ENCODE results near the gene ACOX1. TPM values are rescaled to one million over a fixed set of nuclear protein-coding genes. Genes with fewer than 3 reads are reported as not detected.

Gene ACOX1
- total and polyA plus RNA-seq, 10 donors = 6.3 to 60.2 (median 41.6) TPM

DNA sequence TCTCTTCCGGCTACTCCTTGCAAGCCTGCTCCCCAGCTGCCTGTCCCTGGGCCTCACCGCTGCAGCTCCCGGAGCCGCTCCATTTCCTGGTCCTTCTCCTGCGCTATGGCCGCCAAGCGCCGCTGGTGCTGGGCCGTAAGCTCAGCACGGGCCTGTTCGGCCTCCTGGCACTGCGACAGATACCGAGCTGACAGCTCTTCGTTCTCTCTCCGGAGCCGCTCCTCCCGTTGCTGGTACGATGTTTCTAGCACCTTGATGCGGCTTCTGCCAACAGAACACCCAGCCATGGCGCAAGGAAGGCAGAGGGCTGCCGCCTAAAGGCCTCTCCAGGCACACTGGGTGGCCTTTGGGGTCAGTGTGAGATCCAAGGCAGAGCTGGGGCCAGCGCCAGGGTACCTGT, 59.4 kb downstream of the ACOX1 start:
- no peak overlapping the region for H3K4me3 ChIP-seq
- H3K9me3 ChIP-seq = no peaks in the 10 kb centered on the region
- 96 to 97% (median 97%) methylated on average over 20 to 22 of the region's 22 CpGs for WGBS, 5 donors
- no peaks in the 10 kb centered on the region for H3K27me3 ChIP-seq (replicated peaks in 1 of 7)
- H3K4me1 ChIP-seq = peaks cover 0 to 25% (median 16%) of the 10 kb centered on the region in 6 donors
- peaks cover 0 to 52% (median 1%) of the 10 kb centered on the region in 6 donors for H3K36me3 ChIP-seq
- DNase-seq = no peak
- TF ChIP-seq, protein P1, sequence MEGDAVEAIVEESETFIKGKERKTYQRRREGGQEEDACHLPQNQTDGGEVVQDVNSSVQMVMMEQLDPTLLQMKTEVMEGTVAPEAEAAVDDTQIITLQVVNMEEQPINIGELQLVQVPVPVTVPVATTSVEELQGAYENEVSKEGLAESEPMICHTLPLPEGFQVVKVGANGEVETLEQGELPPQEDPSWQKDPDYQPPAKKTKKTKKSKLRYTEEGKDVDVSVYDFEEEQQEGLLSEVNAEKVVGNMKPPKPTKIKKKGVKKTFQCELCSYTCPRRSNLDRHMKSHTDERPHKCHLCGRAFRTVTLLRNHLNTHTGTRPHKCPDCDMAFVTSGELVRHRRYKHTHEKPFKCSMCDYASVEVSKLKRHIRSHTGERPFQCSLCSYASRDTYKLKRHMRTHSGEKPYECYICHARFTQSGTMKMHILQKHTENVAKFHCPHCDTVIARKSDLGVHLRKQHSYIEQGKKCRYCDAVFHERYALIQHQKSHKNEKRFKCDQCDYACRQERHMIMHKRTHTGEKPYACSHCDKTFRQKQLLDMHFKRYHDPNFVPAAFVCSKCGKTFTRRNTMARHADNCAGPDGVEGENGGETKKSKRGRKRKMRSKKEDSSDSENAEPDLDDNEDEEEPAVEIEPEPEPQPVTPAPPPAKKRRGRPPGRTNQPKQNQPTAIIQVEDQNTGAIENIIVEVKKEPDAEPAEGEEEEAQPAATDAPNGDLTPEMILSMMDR (IDR thresholded peaks at IDR 0.05 in 8 of 11, conservative IDR thresholded peaks at IDR 0.05 in 3 of 11) = no peak
- no peak for TF ChIP-seq POLR2A (IDR thresholded peaks at IDR 0.05)
- no peak for TF ChIP-seq POLR2AphosphoS5 (IDR thresholded peaks at IDR 0.05)
- H3K27ac ChIP-seq = no peak overlapping the region
- intact Hi-C loops (cut with DNase I; ENCODE audit: low total_unique reads) = no loop called here

- DNase-seq = no peak
- peaks cover 0 to 19% (median 10%) of the 10 kb centered on the region in 6 donors for H3K4me1 ChIP-seq
These were observed 61.0 kb downstream of the ACOX1 start for GRCh38 chr17:75917917-75918445.

GRCh38 chr17:75917141-75917916, 61.6 kb downstream of the ACOX1 start:
- H3K4me1 ChIP-seq = peaks cover 0 to 12% (median 3%) of the 10 kb centered on the region in 6 donors
- no peaks in the 10 kb centered on the region for H3K9me3 ChIP-seq
- 72 to 82% (median 81%) methylated on average over 20 to 23 of the region's 23 CpGs for WGBS, 5 donors
- no peak overlapping the region for H3K27ac ChIP-seq
- intact Hi-C loops (cut with DNase I; ENCODE audit: low total_unique reads) = no loop called here
- H3K36me3 ChIP-seq = peaks cover 0 to 56% (median 5%) of the 10 kb centered on the region in 6 donors
- TF ChIP-seq, protein P1 (IDR thresholded peaks at IDR 0.05 in 8 of 11, conservative IDR thresholded peaks at IDR 0.05 in 3 of 11) = no peak
- TF ChIP-seq POLR2A (IDR thresholded peaks at IDR 0.05) (no peak), POLR2AphosphoS5 (IDR thresholded peaks at IDR 0.05) (no peak)
- no peak for DNase-seq
- H3K4me3 ChIP-seq = no peak overlapping the region
- no peaks in the 10 kb centered on the region for H3K27me3 ChIP-seq (replicated peaks in 1 of 7)

More at GRCh38 chr17:75917917-75918445, 61.0 kb downstream of the ACOX1 start:
- H3K36me3 ChIP-seq = peaks cover 0 to 60% (median 5%) of the 10 kb centered on the region in 6 donors
- H3K4me3 ChIP-seq = no peak overlapping the region
- no peaks in the 10 kb centered on the region for H3K27me3 ChIP-seq (replicated peaks in 1 of 7)
- H3K9me3 ChIP-seq = no peaks in the 10 kb centered on the region
- no peak overlapping the region for H3K27ac ChIP-seq
- intact Hi-C loops (cut with DNase I; ENCODE audit: low total_unique reads) = no loop called here
- WGBS, 5 donors = 93 to 94% (median 94%) methylated on average over 18 to 31 of the region's 31 CpGs
- TF ChIP-seq POLR2AphosphoS5 (IDR thresholded peaks at IDR 0.05) (no peak), POLR2A (IDR thresholded peaks at IDR 0.05) (no peak)

GRCh38 chr17:75915268-75915667, 63.7 kb downstream of the ACOX1 start:
- H3K9me3 ChIP-seq = no peaks in the 10 kb centered on the region
- DNase-seq = no peak
- peaks cover 0 to 65% (median 5%) of the 10 kb centered on the region in 6 donors for H3K36me3 ChIP-seq
- 86 to 95% (median 91%) methylated on average over 8 of the region's 8 CpGs for WGBS, 5 donors
- H3K4me3 ChIP-seq = no peak overlapping the region
- TF ChIP-seq POLR2AphosphoS5 (IDR thresholded peaks at IDR 0.05) (no peak), POLR2A (IDR thresholded peaks at IDR 0.05) (no peak)
- TF ChIP-seq, protein P1 (IDR thresholded peaks at IDR 0.05 in 8 of 11, conservative IDR thresholded peaks at IDR 0.05 in 3 of 11) = no peak
- H3K27me3 ChIP-seq (replicated peaks in 1 of 7) = no peaks in the 10 kb centered on the region
- peaks cover 0 to 12% (median 0%) of the 10 kb centered on the region in 6 donors for H3K4me1 ChIP-seq
- H3K27ac ChIP-seq = no peak overlapping the region
- intact Hi-C loops (cut with DNase I; ENCODE audit: low total_unique reads) = no loop called here

Data from spleen (tissue), 11 donors.